ENCODE data around the gene WIZ.

WIZ gene

GRCh38 chr19:15403151-15403531, 46.6 kb downstream of the WIZ start:
- peaks cover 7% of the 10 kb centered on the region; the same call in 1 of the 2 replicates for H3K4me1 ChIP-seq (ENCODE audit: control insufficient read depth, low read length)

GRCh38 chr19:15402411-15403150, 47.2 kb downstream of the WIZ start:
- H3K36me3 ChIP-seq (ENCODE audit: control insufficient read depth, low read length), result peaks cover 87% of the 10 kb centered on the region
- H3K79me2 ChIP-seq (ENCODE audit: control insufficient read depth, low read length), result peaks cover 59% of the 10 kb centered on the region
- H4K20me1 ChIP-seq (ENCODE audit: control insufficient read depth, insufficient read depth, low read depth, low read length), result peaks cover 10% of the 10 kb centered on the region; the same call in 1 of the 2 replicates

More at GRCh38 chr19:15403151-15403531, 46.6 kb downstream of the WIZ start:
- Histone ChIP-seq H3K27me3 (ENCODE audit: control insufficient read depth, low read length) (no peaks in the 10 kb centered on the region), H3F3A (ENCODE audit: control insufficient read depth, insufficient read depth) (no peaks in the 10 kb centered on the region), H3K27ac (ENCODE audit: low read depth, low read length) (no peak overlapping the region), H3K36me3 (ENCODE audit: control insufficient read depth, low read length) (peaks cover 87% of the 10 kb centered on the region), H4K20me1 (ENCODE audit: control insufficient read depth, insufficient read depth, low read depth, low read length) (peaks cover 10% of the 10 kb centered on the region; the same call in 1 of the 2 replicates), H3K9me2 (replicated peaks; ENCODE audit: control insufficient read depth, low read length) (no peaks in the 10 kb centered on the region), H3K4me3 (ENCODE audit: low read length) (no peak overlapping the region), H3K9me3 (ENCODE audit: control insufficient read depth, insufficient read depth, low read length) (no peaks in the 10 kb centered on the region), H3K4me2 (ENCODE audit: low read length) (no peak overlapping the region), H3K79me2 (ENCODE audit: control insufficient read depth, low read length) (peaks cover 65% of the 10 kb centered on the region)
- TF ChIP-seq CTCF (IDR thresholded peaks at IDR 0.05; ENCODE audit: low read depth, low read length, poor library complexity, severe bottlenecking), result no peak
- TF ChIP-seq EZH2phosphoT487 (IDR thresholded peaks at IDR 0.05; ENCODE audit: borderline replicate concordance, low read length), result no peak

GRCh38 chr19:15401397-15401710, 48.4 kb downstream of the WIZ start:
- peaks cover 87% of the 10 kb centered on the region for H3K36me3 ChIP-seq (ENCODE audit: control insufficient read depth, low read length)
- H3K79me2 ChIP-seq (ENCODE audit: control insufficient read depth, low read length), result peaks cover 47% of the 10 kb centered on the region
- TF ChIP-seq EZH2phosphoT487 (IDR thresholded peaks at IDR 0.05; ENCODE audit: borderline replicate concordance, low read length) (no peak), CTCF (IDR thresholded peaks at IDR 0.05; ENCODE audit: low read depth, low read length, poor library complexity, severe bottlenecking) (no peak)
- H3K27ac ChIP-seq (ENCODE audit: low read depth, low read length), result no peak overlapping the region
- peaks cover 10% of the 10 kb centered on the region; the same call in 1 of the 2 replicates for H4K20me1 ChIP-seq (ENCODE audit: control insufficient read depth, insufficient read depth, low read depth, low read length)
- no peak overlapping the region for H3K4me2 ChIP-seq (ENCODE audit: low read length)
- H3K9me3 ChIP-seq (ENCODE audit: control insufficient read depth, insufficient read depth, low read length), result no peaks in the 10 kb centered on the region
- H3K4me1 ChIP-seq (ENCODE audit: control insufficient read depth, low read length), result peaks cover 7% of the 10 kb centered on the region; the same call in 1 of the 2 replicates
- no peaks in the 10 kb centered on the region for H3K9me2 ChIP-seq (replicated peaks; ENCODE audit: control insufficient read depth, low read length)
- H3K4me3 ChIP-seq (ENCODE audit: low read length), result no peak overlapping the region
- no peaks in the 10 kb centered on the region for H3F3A ChIP-seq (ENCODE audit: control insufficient read depth, insufficient read depth)
- H3K27me3 ChIP-seq (ENCODE audit: control insufficient read depth, low read length), result no peaks in the 10 kb centered on the region

More at GRCh38 chr19:15402411-15403150, 47.2 kb downstream of the WIZ start:
- peaks cover 7% of the 10 kb centered on the region; the same call in 1 of the 2 replicates for H3K4me1 ChIP-seq (ENCODE audit: control insufficient read depth, low read length)
- no peaks in the 10 kb centered on the region for H3F3A ChIP-seq (ENCODE audit: control insufficient read depth, insufficient read depth)
- H3K27ac ChIP-seq (ENCODE audit: low read depth, low read length), result no peak overlapping the region
- H3K9me3 ChIP-seq (ENCODE audit: control insufficient read depth, insufficient read depth, low read length), result no peaks in the 10 kb centered on the region
- TF ChIP-seq CTCF (IDR thresholded peaks at IDR 0.05; ENCODE audit: low read depth, low read length, poor library complexity, severe bottlenecking) (no peak), EZH2phosphoT487 (IDR thresholded peaks at IDR 0.05; ENCODE audit: borderline replicate concordance, low read length) (no peak)
- no peaks in the 10 kb centered on the region for H3K9me2 ChIP-seq (replicated peaks; ENCODE audit: control insufficient read depth, low read length)
- no peaks in the 10 kb centered on the region for H3K27me3 ChIP-seq (ENCODE audit: control insufficient read depth, low read length)
- H3K4me2 ChIP-seq (ENCODE audit: low read length), result no peak overlapping the region
- no peak overlapping the region for H3K4me3 ChIP-seq (ENCODE audit: low read length)

Measured in DOHH2 (cell line).